ENCODE measurements around the gene KANK4.

Gene KANK4

DNA sequence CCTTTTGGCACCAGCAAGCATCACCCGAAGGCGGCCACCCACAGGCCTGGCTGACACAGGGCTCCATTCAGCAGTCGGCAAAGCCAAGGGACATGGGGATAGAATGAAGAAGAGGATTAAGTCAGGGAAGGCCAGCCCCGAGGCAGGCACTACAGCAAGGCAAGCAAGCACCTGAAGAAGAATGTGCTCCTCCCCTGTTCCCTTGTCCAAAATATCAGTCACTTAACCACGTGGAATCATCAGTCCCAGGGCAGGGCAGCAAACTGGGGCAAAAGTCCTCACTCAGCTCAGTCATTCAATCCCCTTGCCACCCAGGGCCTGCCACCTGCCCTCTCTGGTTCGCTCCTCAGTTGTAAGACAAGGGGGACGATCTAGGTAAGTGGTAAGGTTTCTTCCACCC lies 9.3 kb downstream of the KANK4 start:
- no peak for ATAC-seq
- no peak for TF ChIP-seq ZFP3 (CRISPR knock-in tag; IDR thresholded peaks at IDR 0.05)
- TF ChIP-seq RARB (CRISPR knock-in tag; IDR thresholded peaks at IDR 0.05): no peak
- no peak for TF ChIP-seq ISL1 (CRISPR knock-in tag; IDR thresholded peaks at IDR 0.05)
- TF ChIP-seq, protein P1, sequence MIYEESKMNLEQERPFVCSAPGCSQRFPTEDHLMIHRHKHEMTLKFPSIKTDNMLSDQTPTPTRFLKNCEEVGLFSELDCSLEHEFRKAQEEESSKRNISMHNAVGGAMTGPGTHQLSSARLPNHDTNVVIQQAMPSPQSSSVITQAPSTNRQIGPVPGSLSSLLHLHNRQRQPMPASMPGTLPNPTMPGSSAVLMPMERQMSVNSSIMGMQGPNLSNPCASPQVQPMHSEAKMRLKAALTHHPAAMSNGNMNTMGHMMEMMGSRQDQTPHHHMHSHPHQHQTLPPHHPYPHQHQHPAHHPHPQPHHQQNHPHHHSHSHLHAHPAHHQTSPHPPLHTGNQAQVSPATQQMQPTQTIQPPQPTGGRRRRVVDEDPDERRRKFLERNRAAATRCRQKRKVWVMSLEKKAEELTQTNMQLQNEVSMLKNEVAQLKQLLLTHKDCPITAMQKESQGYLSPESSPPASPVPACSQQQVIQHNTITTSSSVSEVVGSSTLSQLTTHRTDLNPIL (CRISPR knock-in tag; IDR thresholded peaks at IDR 0.05; ENCODE audit: low read depth): no peak

DNA sequence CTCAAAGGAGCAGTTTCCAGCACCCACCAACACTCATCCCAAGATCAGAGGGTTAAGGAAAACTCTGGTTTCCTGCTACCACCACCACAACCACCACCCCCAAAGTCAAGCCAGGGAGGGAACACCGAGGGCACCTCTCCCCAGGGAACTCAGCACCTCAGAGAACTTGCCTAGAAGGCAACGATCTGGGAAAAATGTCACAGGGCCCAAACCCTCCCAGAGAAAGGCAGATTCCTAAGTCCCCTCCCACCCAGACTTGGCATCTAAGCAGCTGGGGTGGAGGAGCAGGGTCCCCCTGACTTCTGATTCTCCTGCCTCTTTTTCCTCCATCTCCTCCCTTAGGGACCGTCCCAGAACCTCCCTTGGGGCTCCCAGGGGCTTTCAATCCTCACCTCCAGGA lies 10.6 kb downstream of the KANK4 start:
- TF ChIP-seq GLIS3 (CRISPR knock-in tag; IDR thresholded peaks at IDR 0.05) (no peak), RARB (CRISPR knock-in tag; IDR thresholded peaks at IDR 0.05) (no peak), ESRRG (CRISPR knock-in tag; IDR thresholded peaks at IDR 0.05) (no peak), ZNF8 (CRISPR knock-in tag; IDR thresholded peaks at IDR 0.05) (no peak)
- TF ChIP-seq, protein P1 (CRISPR knock-in tag; IDR thresholded peaks at IDR 0.05; ENCODE audit: low read depth): no peak

DNA sequence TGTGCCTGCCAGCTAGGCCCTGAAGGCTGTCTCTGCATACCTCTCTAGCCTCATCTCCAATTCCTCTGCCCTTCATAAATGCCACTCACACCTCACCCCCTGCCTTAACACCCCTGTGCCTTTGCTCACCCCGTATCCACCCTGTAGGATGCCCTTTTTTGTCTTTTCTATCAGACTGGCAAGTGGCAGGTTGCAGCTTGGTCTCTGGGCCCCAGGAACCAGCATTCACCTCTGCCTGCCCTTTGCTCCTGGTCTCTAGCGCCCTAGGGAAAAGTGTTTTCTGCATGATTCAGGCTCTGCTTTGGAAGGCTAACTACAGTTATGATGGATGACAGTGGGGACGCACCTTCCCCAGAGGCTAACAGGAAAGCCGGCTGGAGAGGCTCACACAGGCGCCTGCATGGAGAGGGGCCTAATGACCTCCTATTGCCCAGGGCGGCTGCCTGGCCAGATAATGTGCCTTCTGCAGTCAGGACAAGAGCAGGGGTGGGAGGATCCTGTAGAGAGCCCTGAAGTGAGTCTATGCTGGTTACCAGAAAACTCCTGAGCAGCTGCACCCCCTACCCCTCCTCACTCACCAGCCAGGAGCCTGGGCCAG lies 11.2 kb downstream of the KANK4 start:
- TF ChIP-seq SNAI2 (CRISPR knock-in tag; IDR thresholded peaks at IDR 0.05): no peak
- TF ChIP-seq, protein P2, sequence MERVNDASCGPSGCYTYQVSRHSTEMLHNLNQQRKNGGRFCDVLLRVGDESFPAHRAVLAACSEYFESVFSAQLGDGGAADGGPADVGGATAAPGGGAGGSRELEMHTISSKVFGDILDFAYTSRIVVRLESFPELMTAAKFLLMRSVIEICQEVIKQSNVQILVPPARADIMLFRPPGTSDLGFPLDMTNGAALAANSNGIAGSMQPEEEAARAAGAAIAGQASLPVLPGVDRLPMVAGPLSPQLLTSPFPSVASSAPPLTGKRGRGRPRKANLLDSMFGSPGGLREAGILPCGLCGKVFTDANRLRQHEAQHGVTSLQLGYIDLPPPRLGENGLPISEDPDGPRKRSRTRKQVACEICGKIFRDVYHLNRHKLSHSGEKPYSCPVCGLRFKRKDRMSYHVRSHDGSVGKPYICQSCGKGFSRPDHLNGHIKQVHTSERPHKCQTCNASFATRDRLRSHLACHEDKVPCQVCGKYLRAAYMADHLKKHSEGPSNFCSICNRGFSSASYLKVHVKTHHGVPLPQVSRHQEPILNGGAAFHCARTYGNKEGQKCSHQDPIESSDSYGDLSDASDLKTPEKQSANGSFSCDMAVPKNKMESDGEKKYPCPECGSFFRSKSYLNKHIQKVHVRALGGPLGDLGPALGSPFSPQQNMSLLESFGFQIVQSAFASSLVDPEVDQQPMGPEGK (CRISPR knock-in tag; IDR thresholded peaks at IDR 0.05; ENCODE audit: borderline replicate concordance): no peak
- TF ChIP-seq ARNTL (CRISPR knock-in tag; IDR thresholded peaks at IDR 0.05; ENCODE audit: borderline replicate concordance, low read depth): no peak
- TF ChIP-seq, protein P3, sequence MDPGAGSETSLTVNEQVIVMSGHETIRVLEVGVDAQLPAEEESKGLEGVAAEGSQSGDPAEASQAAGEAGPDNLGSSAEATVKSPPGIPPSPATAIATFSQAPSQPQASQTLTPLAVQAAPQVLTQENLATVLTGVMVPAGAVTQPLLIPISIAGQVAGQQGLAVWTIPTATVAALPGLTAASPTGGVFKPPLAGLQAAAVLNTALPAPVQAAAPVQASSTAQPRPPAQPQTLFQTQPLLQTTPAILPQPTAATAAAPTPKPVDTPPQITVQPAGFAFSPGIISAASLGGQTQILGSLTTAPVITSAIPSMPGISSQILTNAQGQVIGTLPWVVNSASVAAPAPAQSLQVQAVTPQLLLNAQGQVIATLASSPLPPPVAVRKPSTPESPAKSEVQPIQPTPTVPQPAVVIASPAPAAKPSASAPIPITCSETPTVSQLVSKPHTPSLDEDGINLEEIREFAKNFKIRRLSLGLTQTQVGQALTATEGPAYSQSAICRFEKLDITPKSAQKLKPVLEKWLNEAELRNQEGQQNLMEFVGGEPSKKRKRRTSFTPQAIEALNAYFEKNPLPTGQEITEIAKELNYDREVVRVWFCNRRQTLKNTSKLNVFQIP (CRISPR knock-in tag; IDR thresholded peaks at IDR 0.05; ENCODE audit: borderline replicate concordance, low read depth): no peak
- TF ChIP-seq BACH2 (CRISPR knock-in tag; IDR thresholded peaks at IDR 0.05; ENCODE audit: borderline replicate concordance): no peak
- TF ChIP-seq ZFP30 (CRISPR knock-in tag; IDR thresholded peaks at IDR 0.05): no peak
- TF ChIP-seq, protein P4, sequence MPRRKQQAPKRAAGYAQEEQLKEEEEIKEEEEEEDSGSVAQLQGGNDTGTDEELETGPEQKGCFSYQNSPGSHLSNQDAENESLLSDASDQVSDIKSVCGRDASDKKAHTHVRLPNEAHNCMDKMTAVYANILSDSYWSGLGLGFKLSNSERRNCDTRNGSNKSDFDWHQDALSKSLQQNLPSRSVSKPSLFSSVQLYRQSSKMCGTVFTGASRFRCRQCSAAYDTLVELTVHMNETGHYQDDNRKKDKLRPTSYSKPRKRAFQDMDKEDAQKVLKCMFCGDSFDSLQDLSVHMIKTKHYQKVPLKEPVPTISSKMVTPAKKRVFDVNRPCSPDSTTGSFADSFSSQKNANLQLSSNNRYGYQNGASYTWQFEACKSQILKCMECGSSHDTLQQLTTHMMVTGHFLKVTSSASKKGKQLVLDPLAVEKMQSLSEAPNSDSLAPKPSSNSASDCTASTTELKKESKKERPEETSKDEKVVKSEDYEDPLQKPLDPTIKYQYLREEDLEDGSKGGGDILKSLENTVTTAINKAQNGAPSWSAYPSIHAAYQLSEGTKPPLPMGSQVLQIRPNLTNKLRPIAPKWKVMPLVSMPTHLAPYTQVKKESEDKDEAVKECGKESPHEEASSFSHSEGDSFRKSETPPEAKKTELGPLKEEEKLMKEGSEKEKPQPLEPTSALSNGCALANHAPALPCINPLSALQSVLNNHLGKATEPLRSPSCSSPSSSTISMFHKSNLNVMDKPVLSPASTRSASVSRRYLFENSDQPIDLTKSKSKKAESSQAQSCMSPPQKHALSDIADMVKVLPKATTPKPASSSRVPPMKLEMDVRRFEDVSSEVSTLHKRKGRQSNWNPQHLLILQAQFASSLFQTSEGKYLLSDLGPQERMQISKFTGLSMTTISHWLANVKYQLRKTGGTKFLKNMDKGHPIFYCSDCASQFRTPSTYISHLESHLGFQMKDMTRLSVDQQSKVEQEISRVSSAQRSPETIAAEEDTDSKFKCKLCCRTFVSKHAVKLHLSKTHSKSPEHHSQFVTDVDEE (CRISPR knock-in tag; IDR thresholded peaks at IDR 0.05): no peak
- TF ChIP-seq GLIS3 (CRISPR knock-in tag; IDR thresholded peaks at IDR 0.05): no peak
- TF ChIP-seq ISL1 (CRISPR knock-in tag; IDR thresholded peaks at IDR 0.05): no peak
- peak; percentile 53; the same call in 1 of the 3 replicates for ATAC-seq

More for the DNA sequence above, 10.6 kb downstream of the KANK4 start:
- ATAC-seq: no peak

DNA sequence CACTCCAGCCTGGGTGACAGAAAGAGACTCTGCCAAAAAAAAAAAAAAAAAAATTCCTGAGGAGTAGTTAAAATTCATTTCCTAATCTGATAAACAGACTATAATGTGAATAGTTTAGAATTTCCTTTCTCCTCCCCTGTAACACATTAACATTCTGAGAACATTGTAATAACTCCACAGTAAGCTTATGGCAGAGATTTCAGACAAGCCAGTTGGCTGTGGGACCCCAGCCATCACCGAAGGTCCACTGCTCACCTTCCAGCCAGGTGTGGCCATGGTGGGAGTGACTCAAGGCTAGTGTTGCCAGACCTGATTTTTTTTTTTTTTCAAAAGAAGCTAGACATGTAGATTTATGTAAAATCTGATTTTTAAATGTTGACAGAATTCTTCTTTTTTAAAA lies 11.8 kb downstream of the KANK4 start:
- TF ChIP-seq RARB (CRISPR knock-in tag; IDR thresholded peaks at IDR 0.05): no peak
- TF ChIP-seq, protein P1 (CRISPR knock-in tag; IDR thresholded peaks at IDR 0.05; ENCODE audit: low read depth): no peak
- TF ChIP-seq ISL1 (CRISPR knock-in tag; IDR thresholded peaks at IDR 0.05): no peak
- TF ChIP-seq BACH2 (CRISPR knock-in tag; IDR thresholded peaks at IDR 0.05; ENCODE audit: borderline replicate concordance): no peak
- TF ChIP-seq CSDC2 (CRISPR knock-in tag; IDR thresholded peaks at IDR 0.05): no peak
- no peak for TF ChIP-seq SNAI2 (CRISPR knock-in tag; IDR thresholded peaks at IDR 0.05)
- no peak for TF ChIP-seq PPARA (CRISPR knock-in tag; IDR thresholded peaks at IDR 0.05; ENCODE audit: borderline replicate concordance)
- TF ChIP-seq ZNF70 (CRISPR knock-in tag; IDR thresholded peaks at IDR 0.05): no peak
- TF ChIP-seq GLIS3 (CRISPR knock-in tag; IDR thresholded peaks at IDR 0.05): no peak
- no peak for TF ChIP-seq ZFP3 (CRISPR knock-in tag; IDR thresholded peaks at IDR 0.05)
- TF ChIP-seq ARNTL (CRISPR knock-in tag; IDR thresholded peaks at IDR 0.05; ENCODE audit: borderline replicate concordance, low read depth): no peak
- no peak for TF ChIP-seq TCF4 (CRISPR knock-in tag; IDR thresholded peaks at IDR 0.05; ENCODE audit: borderline replicate concordance)
- TF ChIP-seq ZFP30 (CRISPR knock-in tag; IDR thresholded peaks at IDR 0.05): no peak
- TF ChIP-seq, protein P2 (CRISPR knock-in tag; IDR thresholded peaks at IDR 0.05; ENCODE audit: borderline replicate concordance): no peak
- no peak for ATAC-seq
